ENCODE data around the gene CCKAR. TPM values are rescaled to one million over a fixed set of nuclear protein-coding genes. Genes with fewer than 3 reads are reported as not detected.

Gene CCKAR
- total RNA-seq, 1 experiment from 2014 or later, result not detected

DNA sequence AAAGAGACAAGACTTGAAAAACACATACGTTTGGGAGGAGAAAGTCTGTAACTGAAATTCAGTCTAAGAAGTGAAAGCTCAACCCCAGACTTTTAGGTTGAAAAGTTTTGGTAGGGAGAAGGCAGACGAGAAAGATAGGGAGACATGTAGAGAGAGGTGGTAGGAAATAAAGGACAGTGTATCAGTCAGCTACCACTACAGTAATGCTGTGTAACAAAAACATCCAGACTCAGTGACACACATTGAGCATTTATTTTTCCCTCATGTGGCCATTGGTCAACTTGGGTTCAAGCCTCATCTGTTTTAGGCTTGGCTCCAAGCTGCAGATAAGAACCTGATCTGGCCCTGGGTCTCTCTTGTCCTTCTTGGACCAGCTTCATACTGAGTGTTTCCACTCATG, 26.9 kb downstream of the CCKAR start (continued):
- TF ChIP-seq, protein P1, sequence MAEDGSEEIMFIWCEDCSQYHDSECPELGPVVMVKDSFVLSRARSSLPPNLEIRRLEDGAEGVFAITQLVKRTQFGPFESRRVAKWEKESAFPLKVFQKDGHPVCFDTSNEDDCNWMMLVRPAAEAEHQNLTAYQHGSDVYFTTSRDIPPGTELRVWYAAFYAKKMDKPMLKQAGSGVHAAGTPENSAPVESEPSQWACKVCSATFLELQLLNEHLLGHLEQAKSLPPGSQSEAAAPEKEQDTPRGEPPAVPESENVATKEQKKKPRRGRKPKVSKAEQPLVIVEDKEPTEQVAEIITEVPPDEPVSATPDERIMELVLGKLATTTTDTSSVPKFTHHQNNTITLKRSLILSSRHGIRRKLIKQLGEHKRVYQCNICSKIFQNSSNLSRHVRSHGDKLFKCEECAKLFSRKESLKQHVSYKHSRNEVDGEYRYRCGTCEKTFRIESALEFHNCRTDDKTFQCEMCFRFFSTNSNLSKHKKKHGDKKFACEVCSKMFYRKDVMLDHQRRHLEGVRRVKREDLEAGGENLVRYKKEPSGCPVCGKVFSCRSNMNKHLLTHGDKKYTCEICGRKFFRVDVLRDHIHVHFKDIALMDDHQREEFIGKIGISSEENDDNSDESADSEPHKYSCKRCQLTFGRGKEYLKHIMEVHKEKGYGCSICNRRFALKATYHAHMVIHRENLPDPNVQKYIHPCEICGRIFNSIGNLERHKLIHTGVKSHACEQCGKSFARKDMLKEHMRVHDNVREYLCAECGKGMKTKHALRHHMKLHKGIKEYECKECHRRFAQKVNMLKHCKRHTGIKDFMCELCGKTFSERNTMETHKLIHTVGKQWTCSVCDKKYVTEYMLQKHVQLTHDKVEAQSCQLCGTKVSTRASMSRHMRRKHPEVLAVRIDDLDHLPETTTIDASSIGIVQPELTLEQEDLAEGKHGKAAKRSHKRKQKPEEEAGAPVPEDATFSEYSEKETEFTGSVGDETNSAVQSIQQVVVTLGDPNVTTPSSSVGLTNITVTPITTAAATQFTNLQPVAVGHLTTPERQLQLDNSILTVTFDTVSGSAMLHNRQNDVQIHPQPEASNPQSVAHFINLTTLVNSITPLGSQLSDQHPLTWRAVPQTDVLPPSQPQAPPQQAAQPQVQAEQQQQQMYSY (CRISPR knock-in tag; IDR thresholded peaks at IDR 0.05), result no peak
- TF ChIP-seq, protein P2, sequence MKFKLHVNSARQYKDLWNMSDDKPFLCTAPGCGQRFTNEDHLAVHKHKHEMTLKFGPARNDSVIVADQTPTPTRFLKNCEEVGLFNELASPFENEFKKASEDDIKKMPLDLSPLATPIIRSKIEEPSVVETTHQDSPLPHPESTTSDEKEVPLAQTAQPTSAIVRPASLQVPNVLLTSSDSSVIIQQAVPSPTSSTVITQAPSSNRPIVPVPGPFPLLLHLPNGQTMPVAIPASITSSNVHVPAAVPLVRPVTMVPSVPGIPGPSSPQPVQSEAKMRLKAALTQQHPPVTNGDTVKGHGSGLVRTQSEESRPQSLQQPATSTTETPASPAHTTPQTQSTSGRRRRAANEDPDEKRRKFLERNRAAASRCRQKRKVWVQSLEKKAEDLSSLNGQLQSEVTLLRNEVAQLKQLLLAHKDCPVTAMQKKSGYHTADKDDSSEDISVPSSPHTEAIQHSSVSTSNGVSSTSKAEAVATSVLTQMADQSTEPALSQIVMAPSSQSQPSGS (CRISPR knock-in tag; IDR thresholded peaks at IDR 0.05; ENCODE audit: borderline replicate concordance, low read depth), result no peak
- TF ChIP-seq ZNF138 (CRISPR knock-in tag; conservative IDR thresholded peaks at IDR 0.05) (no peak), OVOL2 (CRISPR knock-in tag; IDR thresholded peaks at IDR 0.05; ENCODE audit: borderline replicate concordance) (no peak), GRHL2 (CRISPR knock-in tag; IDR thresholded peaks at IDR 0.05; ENCODE audit: insufficient replicate concordance, severe bottlenecking) (no peak), JAZF1 (CRISPR knock-in tag; IDR thresholded peaks at IDR 0.05) (no peak)
- TF ChIP-seq, protein P3, sequence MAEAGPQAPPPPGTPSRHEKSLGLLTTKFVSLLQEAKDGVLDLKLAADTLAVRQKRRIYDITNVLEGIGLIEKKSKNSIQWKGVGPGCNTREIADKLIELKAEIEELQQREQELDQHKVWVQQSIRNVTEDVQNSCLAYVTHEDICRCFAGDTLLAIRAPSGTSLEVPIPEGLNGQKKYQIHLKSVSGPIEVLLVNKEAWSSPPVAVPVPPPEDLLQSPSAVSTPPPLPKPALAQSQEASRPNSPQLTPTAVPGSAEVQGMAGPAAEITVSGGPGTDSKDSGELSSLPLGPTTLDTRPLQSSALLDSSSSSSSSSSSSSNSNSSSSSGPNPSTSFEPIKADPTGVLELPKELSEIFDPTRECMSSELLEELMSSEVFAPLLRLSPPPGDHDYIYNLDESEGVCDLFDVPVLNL (CRISPR knock-in tag; IDR thresholded peaks at IDR 0.05; ENCODE audit: borderline replicate concordance, low read depth), result no peak
- TF ChIP-seq, protein P4, sequence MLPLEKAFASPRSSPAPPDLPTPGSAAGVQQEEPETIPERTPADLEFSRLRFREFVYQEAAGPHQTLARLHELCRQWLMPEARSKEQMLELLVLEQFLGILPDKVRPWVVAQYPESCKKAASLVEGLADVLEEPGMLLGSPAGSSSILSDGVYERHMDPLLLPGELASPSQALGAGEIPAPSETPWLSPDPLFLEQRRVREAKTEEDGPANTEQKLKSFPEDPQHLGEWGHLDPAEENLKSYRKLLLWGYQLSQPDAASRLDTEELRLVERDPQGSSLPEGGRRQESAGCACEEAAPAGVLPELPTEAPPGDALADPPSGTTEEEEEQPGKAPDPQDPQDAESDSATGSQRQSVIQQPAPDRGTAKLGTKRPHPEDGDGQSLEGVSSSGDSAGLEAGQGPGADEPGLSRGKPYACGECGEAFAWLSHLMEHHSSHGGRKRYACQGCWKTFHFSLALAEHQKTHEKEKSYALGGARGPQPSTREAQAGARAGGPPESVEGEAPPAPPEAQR (CRISPR knock-in tag; IDR thresholded peaks at IDR 0.05), result no peak
- TF ChIP-seq, protein P5, sequence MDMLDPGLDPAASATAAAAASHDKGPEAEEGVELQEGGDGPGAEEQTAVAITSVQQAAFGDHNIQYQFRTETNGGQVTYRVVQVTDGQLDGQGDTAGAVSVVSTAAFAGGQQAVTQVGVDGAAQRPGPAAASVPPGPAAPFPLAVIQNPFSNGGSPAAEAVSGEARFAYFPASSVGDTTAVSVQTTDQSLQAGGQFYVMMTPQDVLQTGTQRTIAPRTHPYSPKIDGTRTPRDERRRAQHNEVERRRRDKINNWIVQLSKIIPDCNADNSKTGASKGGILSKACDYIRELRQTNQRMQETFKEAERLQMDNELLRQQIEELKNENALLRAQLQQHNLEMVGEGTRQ (CRISPR knock-in tag; IDR thresholded peaks at IDR 0.05), result no peak

DNA sequence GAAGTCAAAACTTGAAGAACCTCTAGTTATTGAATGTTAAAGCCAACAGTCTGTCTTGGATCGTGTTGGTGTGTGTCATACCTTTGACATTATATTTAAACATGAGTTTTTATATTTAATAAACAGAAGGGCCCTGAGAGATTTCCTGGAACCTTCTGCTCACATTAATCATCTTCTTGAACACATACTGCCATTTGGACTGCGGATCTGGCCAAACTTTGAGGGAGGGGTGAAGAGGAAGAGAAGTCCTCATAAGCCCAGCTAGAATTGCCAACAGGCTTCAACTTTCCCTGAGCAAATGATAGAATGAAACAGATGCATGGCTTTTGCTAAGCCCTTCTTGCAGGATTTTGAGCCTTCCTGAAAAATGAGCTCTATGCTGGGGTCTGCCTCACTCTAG, 27.4 kb downstream of the CCKAR start:
- DNase-seq (ENCODE audit: low spot score) (no peak), ATAC-seq (no peak)
- ChIA-PET POLR2A (no interaction called here), CTCF (interaction anchor here (1.2 kb wide), 1 partner anchor 469 kb away, joined by 4 read pairs; no protein-coding TSS in a partner anchor)
- no peaks in the 10 kb centered on the region; the same call in 1 of the 2 replicates for H3K27me3 Mint-ChIP-seq (ENCODE audit: low read depth)
- H3K36me3 Mint-ChIP-seq, result peaks cover 2% of the 10 kb centered on the region
- no peak overlapping the region for H3K27ac Mint-ChIP-seq
- H3K9me3 Mint-ChIP-seq, result peaks cover 12% of the 10 kb centered on the region
- H3K4me3 Mint-ChIP-seq, result no peak overlapping the region
- H3K4me1 Mint-ChIP-seq, result peaks cover 8% of the 10 kb centered on the region
- TF ChIP-seq, protein P5 (CRISPR knock-in tag; IDR thresholded peaks at IDR 0.05), result no peak
- TF ChIP-seq ZNF263 (CRISPR knock-in tag; IDR thresholded peaks at IDR 0.05; ENCODE audit: low read depth) (no peak), PRRX2 (CRISPR knock-in tag; IDR thresholded peaks at IDR 0.05) (no peak), ZNF416 (CRISPR knock-in tag; IDR thresholded peaks at IDR 0.05) (no peak), IRF2 (CRISPR knock-in tag; IDR thresholded peaks at IDR 0.05; ENCODE audit: borderline replicate concordance, low read depth) (no peak), CREM (CRISPR knock-in tag; IDR thresholded peaks at IDR 0.05) (no peak), NR2C2 (CRISPR knock-in tag; IDR thresholded peaks at IDR 0.05) (no peak), TEAD4 (CRISPR knock-in tag; IDR thresholded peaks at IDR 0.05) (no peak)
- TF ChIP-seq, protein P6, sequence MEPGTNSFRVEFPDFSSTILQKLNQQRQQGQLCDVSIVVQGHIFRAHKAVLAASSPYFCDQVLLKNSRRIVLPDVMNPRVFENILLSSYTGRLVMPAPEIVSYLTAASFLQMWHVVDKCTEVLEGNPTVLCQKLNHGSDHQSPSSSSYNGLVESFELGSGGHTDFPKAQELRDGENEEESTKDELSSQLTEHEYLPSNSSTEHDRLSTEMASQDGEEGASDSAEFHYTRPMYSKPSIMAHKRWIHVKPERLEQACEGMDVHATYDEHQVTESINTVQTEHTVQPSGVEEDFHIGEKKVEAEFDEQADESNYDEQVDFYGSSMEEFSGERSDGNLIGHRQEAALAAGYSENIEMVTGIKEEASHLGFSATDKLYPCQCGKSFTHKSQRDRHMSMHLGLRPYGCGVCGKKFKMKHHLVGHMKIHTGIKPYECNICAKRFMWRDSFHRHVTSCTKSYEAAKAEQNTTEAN (CRISPR knock-in tag; IDR thresholded peaks at IDR 0.05), result no peak
- TF ChIP-seq, protein P7, sequence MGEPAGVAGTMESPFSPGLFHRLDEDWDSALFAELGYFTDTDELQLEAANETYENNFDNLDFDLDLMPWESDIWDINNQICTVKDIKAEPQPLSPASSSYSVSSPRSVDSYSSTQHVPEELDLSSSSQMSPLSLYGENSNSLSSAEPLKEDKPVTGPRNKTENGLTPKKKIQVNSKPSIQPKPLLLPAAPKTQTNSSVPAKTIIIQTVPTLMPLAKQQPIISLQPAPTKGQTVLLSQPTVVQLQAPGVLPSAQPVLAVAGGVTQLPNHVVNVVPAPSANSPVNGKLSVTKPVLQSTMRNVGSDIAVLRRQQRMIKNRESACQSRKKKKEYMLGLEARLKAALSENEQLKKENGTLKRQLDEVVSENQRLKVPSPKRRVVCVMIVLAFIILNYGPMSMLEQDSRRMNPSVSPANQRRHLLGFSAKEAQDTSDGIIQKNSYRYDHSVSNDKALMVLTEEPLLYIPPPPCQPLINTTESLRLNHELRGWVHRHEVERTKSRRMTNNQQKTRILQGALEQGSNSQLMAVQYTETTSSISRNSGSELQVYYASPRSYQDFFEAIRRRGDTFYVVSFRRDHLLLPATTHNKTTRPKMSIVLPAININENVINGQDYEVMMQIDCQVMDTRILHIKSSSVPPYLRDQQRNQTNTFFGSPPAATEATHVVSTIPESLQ (CRISPR knock-in tag; IDR thresholded peaks at IDR 0.05), result no peak
- TF ChIP-seq, protein P8, sequence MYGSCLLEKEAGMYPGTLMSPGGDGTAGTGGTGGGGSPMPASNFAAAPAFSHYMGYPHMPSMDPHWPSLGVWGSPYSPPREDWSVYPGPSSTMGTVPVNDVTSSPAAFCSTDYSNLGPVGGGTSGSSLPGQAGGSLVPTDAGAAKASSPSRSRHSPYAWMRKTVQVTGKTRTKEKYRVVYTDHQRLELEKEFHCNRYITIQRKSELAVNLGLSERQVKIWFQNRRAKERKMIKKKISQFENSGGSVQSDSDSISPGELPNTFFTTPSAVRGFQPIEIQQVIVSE (CRISPR knock-in tag; IDR thresholded peaks at IDR 0.05; ENCODE audit: borderline replicate concordance), result no peak
- TF ChIP-seq, protein P3 (CRISPR knock-in tag; IDR thresholded peaks at IDR 0.05; ENCODE audit: borderline replicate concordance, low read depth), result no peak
